Measurements from ENCODE around the gene RHBDL1. TPM values are rescaled to one million over a fixed set of nuclear protein-coding genes. Genes with fewer than 3 reads are reported as not detected.

Gene RHBDL1
- total and polyA plus RNA-seq, 9 of the 15 experiments (the other 6 are each of a cell fraction or from before 2014, with no cell fraction given) = 0.03 to 5.6 (median 1.3) TPM; not detected in 1

DNA sequence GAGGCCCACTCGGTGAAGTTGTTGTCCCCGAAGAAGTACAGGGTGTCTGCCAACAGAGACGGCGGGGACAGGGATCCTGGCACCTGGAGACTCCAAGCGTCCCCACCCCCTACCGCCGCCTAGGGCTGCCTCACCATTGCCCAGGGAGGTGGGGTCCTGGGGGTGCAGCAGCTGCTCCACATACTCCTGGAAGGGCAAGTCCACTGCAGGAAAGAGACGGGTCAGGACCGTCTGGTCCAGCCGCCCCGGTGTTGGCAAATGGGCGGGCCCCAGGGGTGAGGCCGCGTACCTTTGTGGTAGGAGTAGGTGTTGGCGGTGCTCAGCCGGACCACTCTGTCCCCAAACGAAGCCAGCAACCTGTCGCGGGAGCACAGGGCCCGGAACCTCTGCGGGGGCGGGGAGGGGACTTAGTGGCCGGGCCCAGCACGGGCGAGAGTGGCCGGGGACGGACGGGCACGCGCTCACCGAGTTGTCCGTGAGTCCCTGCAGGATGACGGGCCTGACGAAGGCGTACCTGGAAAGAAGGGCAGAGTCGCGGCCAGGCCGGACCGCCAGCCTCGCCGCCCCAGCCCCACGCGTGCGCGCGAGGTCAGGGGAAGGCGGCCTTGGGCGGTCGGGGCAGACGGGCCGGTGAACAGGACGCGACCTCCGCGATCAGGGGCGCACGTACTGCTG lies 8.1 kb downstream of the RHBDL1 start (continued):
- TF ChIP-seq, protein P1, sequence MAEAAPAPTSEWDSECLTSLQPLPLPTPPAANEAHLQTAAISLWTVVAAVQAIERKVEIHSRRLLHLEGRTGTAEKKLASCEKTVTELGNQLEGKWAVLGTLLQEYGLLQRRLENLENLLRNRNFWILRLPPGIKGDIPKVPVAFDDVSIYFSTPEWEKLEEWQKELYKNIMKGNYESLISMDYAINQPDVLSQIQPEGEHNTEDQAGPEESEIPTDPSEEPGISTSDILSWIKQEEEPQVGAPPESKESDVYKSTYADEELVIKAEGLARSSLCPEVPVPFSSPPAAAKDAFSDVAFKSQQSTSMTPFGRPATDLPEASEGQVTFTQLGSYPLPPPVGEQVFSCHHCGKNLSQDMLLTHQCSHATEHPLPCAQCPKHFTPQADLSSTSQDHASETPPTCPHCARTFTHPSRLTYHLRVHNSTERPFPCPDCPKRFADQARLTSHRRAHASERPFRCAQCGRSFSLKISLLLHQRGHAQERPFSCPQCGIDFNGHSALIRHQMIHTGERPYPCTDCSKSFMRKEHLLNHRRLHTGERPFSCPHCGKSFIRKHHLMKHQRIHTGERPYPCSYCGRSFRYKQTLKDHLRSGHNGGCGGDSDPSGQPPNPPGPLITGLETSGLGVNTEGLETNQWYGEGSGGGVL (CRISPR knock-in tag; IDR thresholded peaks at IDR 0.05) = no peak
- TF ChIP-seq ZNF124 (CRISPR knock-in tag; IDR thresholded peaks at IDR 0.05) (no peak), TBL1XR1 (IDR thresholded peaks at IDR 0.05; ENCODE audit: low read length in 2 of 2) (no peak), MTA2 (IDR thresholded peaks at IDR 0.05; ENCODE audit: low read depth) (no peak), ATF1 (CRISPR knock-in tag; IDR thresholded peaks at IDR 0.05) (no peak), ATF1 (tag; IDR thresholded peaks at IDR 0.05) (no peak), TAF1 (IDR thresholded peaks at IDR 0.05; ENCODE audit: control insufficient read depth, extremely low read depth, insufficient read depth, low read length, severe bottlenecking) (no peak), ZNF212 (CRISPR knock-in tag; IDR thresholded peaks at IDR 0.05) (0 out of 2 replicates have a peak, but pooled peaks have one; percentile 8), TAL1 (IDR thresholded peaks at IDR 0.05) (no peak), ZKSCAN8 (CRISPR knock-in tag; IDR thresholded peaks at IDR 0.05) (no peak), FOXJ2 (tag; IDR thresholded peaks at IDR 0.05) (no peak), HDAC1 (IDR thresholded peaks at IDR 0.05) (peak in 1 of 2 experiments; percentile 31; a peak in 1 of 4 replicates), RHOXF2B (CRISPR knock-in tag; conservative IDR thresholded peaks at IDR 0.05) (peak; percentile 93; the same call in 1 of the 2 replicates), SOX6 (IDR thresholded peaks at IDR 0.05) (no peak), POLR2AphosphoS2 (IDR thresholded peaks at IDR 0.05; ENCODE audit: low read length) (peak; percentile 50; the same call in 1 of the 2 replicates), TCF7L2 (IDR thresholded peaks at IDR 0.05; ENCODE audit: low read depth, low read length) (no peak), FOS (IDR thresholded peaks at IDR 0.05; ENCODE audit: extremely low read depth, insufficient read length) (no peak), PURB (CRISPR knock-in tag; IDR thresholded peaks at IDR 0.05; ENCODE audit: low read depth) (no peak), ZNF445 (CRISPR knock-in tag; IDR thresholded peaks at IDR 0.05; ENCODE audit: low read depth) (peak; percentile 50; the same call in 1 of the 2 replicates), ZFPM2 (CRISPR knock-in tag; IDR thresholded peaks at IDR 0.05) (peak; percentile 85; the same call in 1 of the 2 replicates), FOXJ3 (CRISPR knock-in tag; IDR thresholded peaks at IDR 0.05) (no peak), CEBPB (tag; IDR thresholded peaks at IDR 0.05) (no peak), ZNF121 (CRISPR knock-in tag; conservative IDR thresholded peaks at IDR 0.05) (no peak)
- TF ChIP-seq, protein P2, sequence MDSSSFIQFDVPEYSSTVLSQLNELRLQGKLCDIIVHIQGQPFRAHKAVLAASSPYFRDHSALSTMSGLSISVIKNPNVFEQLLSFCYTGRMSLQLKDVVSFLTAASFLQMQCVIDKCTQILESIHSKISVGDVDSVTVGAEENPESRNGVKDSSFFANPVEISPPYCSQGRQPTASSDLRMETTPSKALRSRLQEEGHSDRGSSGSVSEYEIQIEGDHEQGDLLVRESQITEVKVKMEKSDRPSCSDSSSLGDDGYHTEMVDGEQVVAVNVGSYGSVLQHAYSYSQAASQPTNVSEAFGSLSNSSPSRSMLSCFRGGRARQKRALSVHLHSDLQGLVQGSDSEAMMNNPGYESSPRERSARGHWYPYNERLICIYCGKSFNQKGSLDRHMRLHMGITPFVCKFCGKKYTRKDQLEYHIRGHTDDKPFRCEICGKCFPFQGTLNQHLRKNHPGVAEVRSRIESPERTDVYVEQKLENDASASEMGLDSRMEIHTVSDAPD (CRISPR knock-in tag; IDR thresholded peaks at IDR 0.05) = no peak
- TF ChIP-seq, protein P3, sequence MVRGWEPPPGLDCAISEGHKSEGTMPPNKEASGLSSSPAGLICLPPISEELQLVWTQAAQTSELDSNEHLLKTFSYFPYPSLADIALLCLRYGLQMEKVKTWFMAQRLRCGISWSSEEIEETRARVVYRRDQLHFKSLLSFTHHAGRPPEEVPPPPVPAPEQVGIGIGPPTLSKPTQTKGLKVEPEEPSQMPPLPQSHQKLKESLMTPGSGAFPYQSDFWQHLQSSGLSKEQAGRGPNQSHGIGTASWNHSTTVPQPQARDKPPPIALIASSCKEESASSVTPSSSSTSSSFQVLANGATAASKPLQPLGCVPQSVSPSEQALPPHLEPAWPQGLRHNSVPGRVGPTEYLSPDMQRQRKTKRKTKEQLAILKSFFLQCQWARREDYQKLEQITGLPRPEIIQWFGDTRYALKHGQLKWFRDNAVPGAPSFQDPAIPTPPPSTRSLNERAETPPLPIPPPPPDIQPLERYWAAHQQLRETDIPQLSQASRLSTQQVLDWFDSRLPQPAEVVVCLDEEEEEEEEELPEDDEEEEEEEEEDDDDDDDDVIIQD (CRISPR knock-in tag; IDR thresholded peaks at IDR 0.05) = no peak; the same call in 1 of the 2 replicates

Measured in K562 (cell line).